Tracheal epithelial cell (primary cell): ENCODE measurements around the gene AP5Z1. TPM values are rescaled to one million over a fixed set of nuclear protein-coding genes. Genes with fewer than 3 reads are reported as not detected.

Experiments used
- total RNA-seq: library from RNA; depleted of rRNA; stranded (reverse); fragments of >200 nt; gene quantifications from 2 replicates; pipeline ENCODE4 v1.2.1, GENCODE V29; 2014

Gene AP5Z1
- total RNA-seq, result 29.6 and 32.8 TPM in 2 replicates

DNA sequence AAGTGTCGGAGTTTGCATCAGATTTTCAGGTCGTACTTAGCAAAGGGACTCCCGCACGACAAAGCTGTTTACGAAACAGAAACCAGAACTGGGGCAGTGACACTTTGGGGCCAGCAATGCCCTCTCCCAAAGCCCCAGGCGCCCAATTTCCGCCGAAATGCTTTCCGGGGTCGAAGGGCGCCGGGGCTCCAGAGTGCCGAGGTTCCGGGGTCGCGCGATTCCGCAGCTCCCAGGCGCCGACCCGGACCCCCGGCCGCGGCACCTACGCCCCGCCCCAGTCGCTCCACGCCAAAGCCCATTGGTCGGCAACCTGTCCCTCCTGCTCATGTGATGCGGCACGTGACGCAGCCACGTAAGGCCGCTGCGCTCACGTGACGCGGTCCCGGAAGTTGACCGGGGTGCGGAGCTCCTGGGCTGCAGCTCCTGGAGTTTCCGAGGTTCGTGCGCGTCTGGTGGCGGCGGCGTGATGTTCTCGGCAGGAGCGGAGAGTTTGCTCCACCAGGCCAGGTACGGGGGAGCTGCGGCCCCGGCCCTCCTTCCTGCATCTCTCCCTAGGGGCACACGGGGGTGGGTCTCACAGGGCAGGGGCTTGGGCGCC lies at the start of gene AP5Z1:
TSS of gene AP5Z1 (plus strand) at position 374 of the 598 bp plus-strand sequence. CDS start at position 467, 93 bp downstream.

Other genes with a start within 250 kb of the AP5Z1 start
- gene FOXK1, start 93.3 kb upstream of the AP5Z1 start, total RNA-seq, result 23.4 and 36.4 TPM in 2 replicates
- not detected in 2 replicates for gene PAPOLB, start 86.4 kb downstream of the AP5Z1 start, total RNA-seq
- not detected in 2 replicates for gene RADIL, start 108.1 kb downstream of the AP5Z1 start, total RNA-seq
- gene MMD2, start 183.6 kb downstream of the AP5Z1 start, total RNA-seq, result not detected in 2 replicates